H9 (cell line): ENCODE data around the gene FMO2. TPM values are rescaled to one million over a fixed set of nuclear protein-coding genes. Genes with fewer than 3 reads are reported as not detected.

Experiments
- DNase-seq: peaks from one replicate; pipeline ENCODE4 v3.0.0-alpha.2; 2017
- H2AFZ ChIP-seq: one replicate; pipeline ENCODE4 v1.6.1; 2013; ENCODE audit warnings: mild to moderate bottlenecking, low read length, control low read depth, moderate library complexity
- H2AK5ac ChIP-seq: 2 replicates; pipeline ENCODE4 v1.6.1; 2013; ENCODE audit warnings: low read length, control low read depth, mixed read lengths; ENCODE audit not compliant: insufficient read length
- H2BK120ac ChIP-seq: one replicate; pipeline ENCODE4 v1.6.1; 2013; ENCODE audit warnings: low read depth, mild to moderate bottlenecking, low read length, control low read depth, inconsistent platforms; ENCODE audit not compliant: poor library complexity, severe bottlenecking
- H2BK12ac ChIP-seq: 2 replicates; pipeline ENCODE4 v1.6.1; 2013; ENCODE audit warnings: low read length, control low read depth, mixed read lengths, low read depth; ENCODE audit not compliant: insufficient read length
- H2BK15ac ChIP-seq: 2 replicates; pipeline ENCODE4 v1.6.1; 2013; ENCODE audit warnings: low read depth, low read length, control low read depth
- H2BK20ac ChIP-seq: one replicate; pipeline ENCODE4 v1.6.1; 2013; ENCODE audit warnings: low read depth, mild to moderate bottlenecking, low read length, control low read depth, inconsistent platforms; ENCODE audit not compliant: poor library complexity, severe bottlenecking
- H2BK5ac ChIP-seq: 2 replicates; pipeline ENCODE4 v1.6.1; 2013; ENCODE audit warnings: low read length, control low read depth, mixed read lengths; ENCODE audit not compliant: insufficient read length
- H3K14ac ChIP-seq: 2 replicates; pipeline ENCODE4 v1.6.1; 2013; ENCODE audit warnings: low read length, control low read depth; ENCODE audit not compliant: insufficient read depth
- H3K18ac ChIP-seq: 2 replicates; pipeline ENCODE4 v1.6.1; 2013; ENCODE audit warnings: low read depth, mild to moderate bottlenecking, mixed read lengths, low read length, control low read depth; ENCODE audit not compliant: insufficient read length
- H3K23ac ChIP-seq: 2 replicates; pipeline ENCODE4 v1.6.1; 2013; ENCODE audit warnings: low read length, control low read depth, mixed read lengths, low read depth; ENCODE audit not compliant: insufficient read length
- H3K23me2 ChIP-seq: 2 replicates; pipeline ENCODE4 v1.6.1; 2013; ENCODE audit warnings: low read depth, mild to moderate bottlenecking, mixed read lengths, low read length, control low read depth; ENCODE audit not compliant: insufficient read length, poor library complexity, severe bottlenecking
- H3K27ac ChIP-seq: 2 replicates; pipeline ENCODE4 v1.5.1; 2013; ENCODE audit warnings: low read length, control low read depth, mixed read lengths, low read depth; ENCODE audit not compliant: insufficient read length
- H3K27me3 ChIP-seq: 2 replicates; pipeline ENCODE4 v1.6.1; 2013; ENCODE audit warnings: low read length, control low read depth, inconsistent platforms; ENCODE audit not compliant: insufficient read depth
- H3K4ac ChIP-seq: 2 replicates; pipeline ENCODE4 v1.6.1; 2013; ENCODE audit warnings: low read depth, mild to moderate bottlenecking, control low read depth, inconsistent platforms, low read length, moderate library complexity
- H3K4me1 ChIP-seq: 2 replicates; pipeline ENCODE4 v1.6.1; 2013; ENCODE audit warnings: low read length, control low read depth, inconsistent platforms; ENCODE audit not compliant: insufficient read depth
- H3K4me2 ChIP-seq: 2 replicates; pipeline ENCODE4 v1.6.1; 2013; ENCODE audit warnings: low read length, control low read depth, mixed read lengths; ENCODE audit not compliant: insufficient read length, insufficient read depth
- H3K56ac ChIP-seq: 2 replicates; pipeline ENCODE4 v1.6.1; 2013; ENCODE audit warnings: low read depth, mild to moderate bottlenecking, mixed read lengths, low read length, control low read depth; ENCODE audit not compliant: insufficient read length
- H3K79me1 ChIP-seq: 2 replicates; pipeline ENCODE4 v1.6.1; 2013; ENCODE audit warnings: low read depth, mild to moderate bottlenecking, moderate library complexity, low read length, control low read depth, inconsistent platforms; ENCODE audit not compliant: insufficient read depth, poor library complexity, severe bottlenecking
- H3K79me2 ChIP-seq: 2 replicates; pipeline ENCODE4 v1.6.1; 2013; ENCODE audit warnings: low read length, control low read depth, inconsistent platforms; ENCODE audit not compliant: insufficient read depth
- H3K9ac ChIP-seq: 2 replicates; pipeline ENCODE4 v1.6.1; 2013; ENCODE audit warnings: low read length, control low read depth, mixed read lengths; ENCODE audit not compliant: insufficient read length; ENCODE audit errors: extremely low read depth
- H3K9me3 ChIP-seq: one replicate; pipeline ENCODE4 v1.6.1; 2013; ENCODE audit warnings: low read depth, low read length, inconsistent platforms; ENCODE audit not compliant: control insufficient read depth
- H3T11ph ChIP-seq: one replicate; pipeline ENCODE4 v1.6.1; 2013; ENCODE audit warnings: mild to moderate bottlenecking, low read length, control low read depth, inconsistent platforms
- H4K20me1 ChIP-seq: one replicate; pipeline ENCODE4 v1.6.1; 2013; ENCODE audit not compliant: control insufficient read depth, insufficient read length, insufficient read depth
- H4K5ac ChIP-seq: 2 replicates; pipeline ENCODE4 v1.6.1; 2013; ENCODE audit warnings: low read depth, mild to moderate bottlenecking, mixed read lengths, low read length, control low read depth; ENCODE audit not compliant: insufficient read length
- H4K8ac ChIP-seq: replicated peaks from 2 replicates; pipeline ENCODE4 v1.6.1; 2013; ENCODE audit warnings: low read length, control low read depth, mixed read lengths, low read depth; ENCODE audit not compliant: insufficient read length
- H4K91ac ChIP-seq: 2 replicates; pipeline ENCODE4 v1.6.1; 2013; ENCODE audit warnings: low read depth, mild to moderate bottlenecking, moderate library complexity, mixed read lengths, low read length, control low read depth; ENCODE audit not compliant: insufficient read length
- H3K27ac Mint-ChIP-seq, 3 experiments: 2 replicates in 2 of 3; 3 replicates in 1 of 3; pipeline ENCODE4 v1.8.0; 2020 to 2021; ENCODE audit warnings: mixed read lengths in 3 of 3, mild to moderate bottlenecking in 1 of 3, moderate library complexity in 1 of 3
- H3K27me3 Mint-ChIP-seq: 2 replicates; pipeline ENCODE4 v1.8.0; 2021; ENCODE audit warnings: low read depth, mild to moderate bottlenecking, moderate library complexity, mixed read lengths
- H3K36me3 Mint-ChIP-seq, 3 experiments: 2 replicates in 2 of 3; 3 replicates in 1 of 3; pipeline ENCODE4 v1.8.0; 2020 to 2021; ENCODE audit warnings: low read depth in 3 of 3, mixed read lengths in 3 of 3; ENCODE audit not compliant: insufficient read depth in 1 of 3
- H3K4me1 Mint-ChIP-seq, 2 experiments: 2 replicates each; pipeline ENCODE4 v1.8.0; 2020; ENCODE audit warnings: mixed read lengths in 2 of 2
- H3K4me3 Mint-ChIP-seq, 2 experiments: 2 replicates in 1 of 2; 3 replicates in 1 of 2; pipeline ENCODE4 v1.8.0; 2020 to 2021; ENCODE audit warnings: mild to moderate bottlenecking in 2 of 2, mixed read lengths in 2 of 2, moderate library complexity in 1 of 2
- H3K9me3 Mint-ChIP-seq, 2 experiments: 2 replicates in 1 of 2; 3 replicates in 1 of 2; pipeline ENCODE4 v1.8.0; 2020; ENCODE audit warnings: mild to moderate bottlenecking in 2 of 2, mixed read lengths in 2 of 2, moderate library complexity in 1 of 2
- CTCF ChIP-seq: fragments of 200-600 bp; sonication (generic); conservative IDR thresholded peaks from 3 replicates; pipeline ENCODE4 v1.8.0; 2021; ENCODE audit warnings: antibody characterized with exemption, mild to moderate bottlenecking
- WGBS: extraction: QIAGEN DNeasy Blood & Tissue Kit; methylation state at CpG from one replicate; pipeline ENCODE4 v1.1.7; 2013; ENCODE audit warnings: missing lambda C conversion rate, low lambda C conversion rate, mixed read lengths; ENCODE audit not compliant: insufficient read length; ENCODE audit errors: extremely low coverage; 5-methylcytosine and 5-hydroxymethylcytosine counted together
- total RNA-seq: library from RNA; stranded (reverse); gene quantifications from 2 replicates; pipeline ENCODE4 v1.2.1, GENCODE V29; 2021

The FMO2 gene
- total RNA-seq, 1 experiment from 2014 or later: not detected

GRCh38 chr1:171248841-171249240, 63.7 kb downstream of the FMO2 start:
- H2BK5ac ChIP-seq: no peak overlapping the region
- no peak overlapping the region for H2BK20ac ChIP-seq
- H2BK120ac ChIP-seq: no peak overlapping the region
- H4K5ac ChIP-seq: no peak overlapping the region
- Mint-ChIP-seq H3K4me3 (no peak overlapping the region), H3K36me3 (0 out of 7 replicates have a peak, but pooled peaks cover 0 to 6% (median 0%) of the 10 kb centered on the region in 3 experiments), H3K9me3 (no peaks in the 10 kb centered on the region), H3K27ac (no peak overlapping the region), H3K4me1 (peaks cover 35 to 37% of the 10 kb centered on the region in 2 experiments), H3K27me3 (no peaks in the 10 kb centered on the region; the same call in 1 of the 2 replicates)
- peaks cover 5% of the 10 kb centered on the region; the same call in 1 of the 2 replicates for H3K4me1 ChIP-seq
- H3K4me2 ChIP-seq: no peak overlapping the region
- H3K9me3 ChIP-seq: no peaks in the 10 kb centered on the region
- no peak for TF ChIP-seq CTCF
- no peak overlapping the region for H3K9ac ChIP-seq
- peaks cover 2% of the 10 kb centered on the region for H3K23me2 ChIP-seq
- H4K20me1 ChIP-seq: no peaks in the 10 kb centered on the region
- no peak overlapping the region for H2BK12ac ChIP-seq
- H3K18ac ChIP-seq: no peak overlapping the region
- no peak overlapping the region for H2BK15ac ChIP-seq
- H3K27me3 ChIP-seq: no peaks in the 10 kb centered on the region
- H4K91ac ChIP-seq: no peak overlapping the region
- H3K23ac ChIP-seq: no peak overlapping the region
- no peaks in the 10 kb centered on the region for H3K79me2 ChIP-seq
- no CpG with 5 or more reads among the region's 1 CpG for WGBS
- no peak overlapping the region for H4K8ac ChIP-seq
- H3K79me1 ChIP-seq: no peaks in the 10 kb centered on the region
- no peak overlapping the region for H3K4ac ChIP-seq
- no peak overlapping the region for H3K14ac ChIP-seq
- H3K56ac ChIP-seq: no peak overlapping the region
- no peak overlapping the region for H3T11ph ChIP-seq
- H3K27ac ChIP-seq: no peak overlapping the region
- no peak overlapping the region for H2AK5ac ChIP-seq
- no peak for DNase-seq
- no peak overlapping the region for H2AFZ ChIP-seq
